ENCODE data around the gene CHSY1.

CHSY1 gene

DNA sequence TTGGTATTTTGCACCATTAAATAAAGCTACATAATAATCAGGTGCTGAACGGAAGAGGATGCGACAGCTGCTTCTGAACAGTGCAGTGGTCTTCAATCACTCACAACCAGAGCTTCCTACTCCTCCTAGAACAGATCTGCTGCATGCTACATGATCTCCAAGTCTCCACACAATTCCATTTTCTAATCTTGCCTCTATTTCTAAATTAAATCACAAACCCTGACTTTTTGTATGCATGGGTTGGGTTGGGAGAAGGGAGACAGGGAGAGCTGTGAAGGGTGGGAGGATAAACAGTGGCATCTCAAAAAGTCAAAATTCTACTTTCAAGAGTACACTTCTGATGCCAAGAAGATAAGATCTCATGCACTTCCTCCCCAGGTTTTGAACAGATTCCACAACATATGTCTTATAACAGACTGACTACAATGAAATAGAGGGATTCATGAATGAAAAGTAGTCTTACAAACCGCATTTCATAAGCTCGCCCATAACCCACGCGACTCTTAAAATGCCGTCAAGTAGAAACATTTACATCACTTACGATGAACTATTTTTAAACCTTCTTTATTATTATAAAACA, 57.2 kb downstream of the CHSY1 start:
- TF ChIP-seq, protein P1, sequence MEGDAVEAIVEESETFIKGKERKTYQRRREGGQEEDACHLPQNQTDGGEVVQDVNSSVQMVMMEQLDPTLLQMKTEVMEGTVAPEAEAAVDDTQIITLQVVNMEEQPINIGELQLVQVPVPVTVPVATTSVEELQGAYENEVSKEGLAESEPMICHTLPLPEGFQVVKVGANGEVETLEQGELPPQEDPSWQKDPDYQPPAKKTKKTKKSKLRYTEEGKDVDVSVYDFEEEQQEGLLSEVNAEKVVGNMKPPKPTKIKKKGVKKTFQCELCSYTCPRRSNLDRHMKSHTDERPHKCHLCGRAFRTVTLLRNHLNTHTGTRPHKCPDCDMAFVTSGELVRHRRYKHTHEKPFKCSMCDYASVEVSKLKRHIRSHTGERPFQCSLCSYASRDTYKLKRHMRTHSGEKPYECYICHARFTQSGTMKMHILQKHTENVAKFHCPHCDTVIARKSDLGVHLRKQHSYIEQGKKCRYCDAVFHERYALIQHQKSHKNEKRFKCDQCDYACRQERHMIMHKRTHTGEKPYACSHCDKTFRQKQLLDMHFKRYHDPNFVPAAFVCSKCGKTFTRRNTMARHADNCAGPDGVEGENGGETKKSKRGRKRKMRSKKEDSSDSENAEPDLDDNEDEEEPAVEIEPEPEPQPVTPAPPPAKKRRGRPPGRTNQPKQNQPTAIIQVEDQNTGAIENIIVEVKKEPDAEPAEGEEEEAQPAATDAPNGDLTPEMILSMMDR (IDR thresholded peaks at IDR 0.05; ENCODE audit: control insufficient read depth, extremely low read depth, insufficient read depth) = no peak
- no peak for DNase-seq (ENCODE audit: low read depth)
- no peak overlapping the region for H3K4me3 ChIP-seq (ENCODE audit: low read depth, low read length)

DNA sequence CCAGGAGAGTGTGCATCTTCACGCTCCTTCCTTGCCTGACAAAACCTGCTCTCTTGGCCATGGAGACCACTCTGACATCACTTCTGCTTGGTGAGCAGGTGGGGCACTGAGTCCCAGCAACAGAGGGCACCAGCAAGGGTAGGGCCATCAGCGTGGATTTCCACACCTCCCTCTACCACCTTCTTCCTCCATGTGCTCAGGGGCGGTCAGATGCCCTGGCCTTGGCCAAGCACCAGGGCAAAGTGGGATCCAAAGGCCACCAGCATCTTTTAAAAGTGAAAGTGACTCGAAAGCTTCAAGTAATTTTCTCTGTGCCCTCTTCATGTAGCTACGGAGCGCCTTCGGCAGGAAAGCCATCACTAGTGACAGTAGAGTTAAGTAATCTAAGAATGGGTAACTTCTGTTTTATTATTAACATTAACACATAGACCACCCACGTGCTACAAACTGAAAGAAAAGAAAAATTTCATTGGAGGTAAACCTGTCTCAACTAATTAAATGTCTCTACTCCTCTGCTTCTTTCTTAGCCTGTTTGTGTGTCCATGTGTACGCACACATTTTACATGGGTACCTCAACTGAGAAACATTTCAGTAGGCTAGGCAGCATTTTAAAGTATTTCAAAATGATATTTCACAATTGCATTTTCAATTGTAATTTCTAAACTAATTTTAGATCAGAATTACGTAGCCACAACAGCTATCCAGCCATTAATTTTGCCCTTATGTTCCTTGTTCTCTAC, 57.9 kb downstream of the CHSY1 start:
- DNase-seq (ENCODE audit: low read depth) = no peak
- H3K4me3 ChIP-seq (ENCODE audit: low read depth, low read length) = no peak overlapping the region
- TF ChIP-seq, protein P1 (IDR thresholded peaks at IDR 0.05; ENCODE audit: control insufficient read depth, extremely low read depth, insufficient read depth) = no peak

DNA sequence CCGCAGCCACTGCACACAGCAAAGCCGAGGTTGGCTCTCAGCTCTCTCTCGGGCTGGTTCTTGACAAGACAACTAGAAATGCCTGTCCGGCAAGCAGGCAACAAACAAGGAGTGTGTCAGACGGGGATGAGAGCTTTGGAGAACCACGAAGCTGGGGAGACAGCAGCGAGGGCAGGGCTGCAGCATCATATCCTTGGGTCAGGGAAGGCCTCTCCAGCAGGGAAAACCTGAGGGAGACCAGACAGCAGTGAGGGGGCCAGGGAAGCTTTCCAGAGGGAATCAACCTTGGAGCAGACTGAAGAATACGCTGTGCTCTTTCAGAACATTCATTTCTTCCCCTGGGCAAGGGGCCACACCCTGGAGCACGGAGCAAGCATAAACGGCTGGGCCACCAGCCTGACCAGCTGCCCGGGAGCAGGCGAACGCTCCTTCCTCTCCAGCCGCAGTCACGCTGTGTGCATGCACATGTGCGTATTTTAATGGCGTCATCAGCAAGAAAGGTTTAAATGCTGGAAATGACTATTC, 58.7 kb downstream of the CHSY1 start:
- TF ChIP-seq, protein P1 (IDR thresholded peaks at IDR 0.05; ENCODE audit: control insufficient read depth, extremely low read depth, insufficient read depth) = no peak
- DNase-seq (ENCODE audit: low read depth) = peak; percentile 50
- H3K4me3 ChIP-seq (ENCODE audit: low read depth, low read length) = peak overlapping the region; percentile 10; the same call in 1 of the 2 replicates

DNA sequence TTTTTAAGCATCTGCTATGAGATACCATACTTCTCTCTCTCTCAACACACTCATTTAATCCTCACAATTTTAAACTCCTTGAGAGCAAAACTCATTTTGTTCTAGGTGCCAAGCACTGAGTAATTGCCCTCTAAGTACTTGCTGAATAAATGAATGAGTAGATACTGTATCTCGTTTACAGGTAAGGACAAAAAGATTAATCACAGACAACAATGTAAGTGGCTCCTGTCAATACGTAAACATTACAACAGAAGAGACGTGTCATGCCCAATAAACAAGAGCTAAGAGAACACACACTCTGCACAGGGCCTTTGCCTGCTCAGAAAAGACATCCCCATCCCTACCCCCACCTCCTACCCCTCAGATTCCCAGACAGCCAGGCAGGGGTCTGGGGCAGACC, 59.8 kb downstream of the CHSY1 start:
- TF ChIP-seq, protein P1 (IDR thresholded peaks at IDR 0.05; ENCODE audit: control insufficient read depth, extremely low read depth, insufficient read depth) = no peak
- no peak for DNase-seq (ENCODE audit: low read depth)
- H3K4me3 ChIP-seq (ENCODE audit: low read depth, low read length) = no peak overlapping the region

DNA sequence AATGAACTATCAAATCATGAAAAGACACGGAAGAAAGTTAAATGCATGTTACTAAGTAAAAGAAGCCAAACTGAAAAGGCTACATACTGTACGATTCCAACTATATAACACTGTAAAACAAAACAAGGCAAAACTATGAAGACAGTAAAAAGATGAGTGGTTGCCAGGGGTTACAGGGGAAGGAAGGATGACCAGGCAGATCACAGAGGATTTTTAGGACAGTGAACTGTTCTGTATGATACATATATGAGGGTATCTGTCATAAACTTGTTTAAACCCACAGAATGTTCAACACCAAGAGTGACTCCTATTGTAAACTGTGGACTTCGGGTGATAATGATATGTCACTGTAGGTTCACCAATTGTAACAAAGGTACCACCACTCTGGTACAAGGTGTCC, 60.6 kb downstream of the CHSY1 start:
- no peak for DNase-seq (ENCODE audit: low read depth)
- H3K4me3 ChIP-seq (ENCODE audit: low read depth, low read length) = no peak overlapping the region
- TF ChIP-seq, protein P1 (IDR thresholded peaks at IDR 0.05; ENCODE audit: control insufficient read depth, extremely low read depth, insufficient read depth) = no peak

DNA sequence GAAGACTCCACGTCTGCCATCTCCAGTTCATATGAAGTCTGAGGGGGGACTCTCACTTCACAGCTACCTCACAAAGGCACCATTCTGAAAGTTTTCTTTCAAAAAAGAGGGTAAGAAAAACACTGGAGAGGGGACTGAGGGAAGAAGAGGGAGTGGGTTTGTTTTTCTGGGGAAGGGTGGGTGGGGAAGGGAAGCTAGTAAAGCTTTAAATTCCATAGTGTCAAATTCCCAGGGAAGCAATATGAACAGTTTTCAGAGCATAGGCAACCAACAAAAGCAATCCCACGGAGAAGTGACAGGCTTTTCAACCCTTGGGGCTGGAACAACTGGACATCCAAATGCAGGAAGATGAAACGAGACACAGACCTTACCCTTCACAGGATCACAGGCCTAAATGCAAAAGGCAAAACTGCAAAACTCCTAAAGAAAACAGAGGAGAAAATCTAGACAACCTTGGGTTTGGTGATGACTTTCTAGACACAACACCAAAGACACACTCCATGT, 61.7 kb downstream of the CHSY1 start:
- no peak for DNase-seq (ENCODE audit: low read depth)
- no peak overlapping the region for H3K4me3 ChIP-seq (ENCODE audit: low read depth, low read length)
- TF ChIP-seq, protein P1 (IDR thresholded peaks at IDR 0.05; ENCODE audit: control insufficient read depth, extremely low read depth, insufficient read depth) = no peak
